GM18873 (cell line): ENCODE measurements around the gene RAB34.
A peak's percentile ranks its signal among the peaks of the same experiment; 100 is the strongest.

Source experiments
- ATAC-seq: cut with Tn5 transposase; IDR thresholded peaks from one replicate; pipeline ENCODE4 v1.9.1; 2021; ENCODE audit warnings: mild to moderate bottlenecking, moderate library complexity, moderate number of reproducible peaks; ENCODE audit not compliant: unreplicated experiment, low FRiP score

RAB34 gene

GRCh38 chr17:28717578-28718332 is at the start of gene RAB34:
Gene RAB34, minus strand, starts transcription at chr17:28717868. Its CDS starts 602 bp downstream, at chr17:28717266.
- ATAC-seq, result no peak

- ATAC-seq, result no peak
These were observed 47.4 kb upstream of the RAB34 start for GRCh38 chr17:28765038-28765437.

GRCh38 chr17:28763804-28764266 is 46.2 kb upstream of the RAB34 start:
- peak; percentile 29 for ATAC-seq

GRCh38 chr17:28763137-28763799 is 45.6 kb upstream of the RAB34 start:
- ATAC-seq, result peak; percentile 54

- no peak for ATAC-seq
These were observed 43.2 kb upstream of the RAB34 start for GRCh38 chr17:28760601-28761562.

GRCh38 chr17:28759256-28759865 is 41.7 kb upstream of the RAB34 start:
- ATAC-seq, result no peak

GRCh38 chr17:28758411-28759121 is 40.9 kb upstream of the RAB34 start:
- ATAC-seq, result no peak

- ATAC-seq, result no peak
These were observed 38.6 kb upstream of the RAB34 start for GRCh38 chr17:28756049-28756804.

- no peak for ATAC-seq
These were observed 37.8 kb upstream of the RAB34 start for GRCh38 chr17:28755486-28755885.

- ATAC-seq, result no peak
These were observed 34.1 kb upstream of the RAB34 start for GRCh38 chr17:28751600-28752366.

- no peak for ATAC-seq
These were observed 32.7 kb upstream of the RAB34 start for GRCh38 chr17:28750178-28751047.

- no peak for ATAC-seq
These were observed 32.0 kb upstream of the RAB34 start for GRCh38 chr17:28749516-28750177.

GRCh38 chr17:28748852-28749515 is 31.3 kb upstream of the RAB34 start:
- no peak for ATAC-seq

- no peak for ATAC-seq
These were observed 30.4 kb upstream of the RAB34 start for GRCh38 chr17:28747801-28748750.

- no peak for ATAC-seq
These were observed 29.5 kb upstream of the RAB34 start for GRCh38 chr17:28747051-28747691.
